GM13977 (cell line): ENCODE measurements around the gene SLC2A5.

Experiments used
- DNase-seq: peaks from one replicate; pipeline ENCODE4 v3.0.0; 2012; ENCODE audit warnings: low spot score
- CTCF ChIP-seq: IDR thresholded peaks from 2 replicates; pipeline ENCODE4 v1.5.1; 2012; ENCODE audit warnings: mild to moderate bottlenecking, control low read depth; ENCODE audit not compliant: insufficient read depth; ENCODE audit errors: extremely low read depth, missing control alignments
- in situ Hi-C: fragments of 300-500 bp; cut with MboI; formaldehyde crosslinking; loops from one replicate; pipeline ENCODE4 v1.12.0; 2022; ENCODE audit warnings: low sequenced_read_pairs, low pct_unique_long_range_greater_than_20kb, mixed read lengths, inconsistent platforms; ENCODE audit not compliant: unreplicated experiment

Gene SLC2A5

GRCh38 chr1:9066945-9067807 is 2.3 kb downstream of the SLC2A5 start:
- in situ Hi-C loops, result no loop called here
- no peak for DNase-seq

GRCh38 chr1:9065213-9065751 is 4.2 kb downstream of the SLC2A5 start:
- TF ChIP-seq CTCF, result no peak
- in situ Hi-C loops, result no loop called here
- DNase-seq, result no peak

More at GRCh38 chr1:9066945-9067807, 2.3 kb downstream of the SLC2A5 start:
- no peak for TF ChIP-seq CTCF

- DNase-seq, result no peak
- in situ Hi-C loops, result no loop called here
- no peak for TF ChIP-seq CTCF
Measured at GRCh38 chr1:9062846-9063245, 6.6 kb downstream of the SLC2A5 start.

- DNase-seq, result no peak
- no peak for TF ChIP-seq CTCF
- in situ Hi-C loops, result no loop called here
Measured at GRCh38 chr1:9062021-9062471, 7.4 kb downstream of the SLC2A5 start.

GRCh38 chr1:9061252-9061960 is 8.0 kb downstream of the SLC2A5 start:
- DNase-seq, result no peak
- TF ChIP-seq CTCF, result no peak
- in situ Hi-C loops, result no loop called here

GRCh38 chr1:9059891-9060744 is 9.3 kb downstream of the SLC2A5 start:
- no peak for TF ChIP-seq CTCF
- in situ Hi-C loops, result no loop called here

More at GRCh38 chr1:9059891-9060744, 9.3 kb downstream of the SLC2A5 start:
- DNase-seq, result no peak
